Brain pericyte (primary cell): Measurements from ENCODE around the gene PIK3CD.

Source experiments
- DNase-seq: peaks from one replicate; pipeline ENCODE4 v3.0.0-alpha.2; 2012; ENCODE audit warnings: low read depth, low spot score

Gene PIK3CD

GRCh38 chr1:9651565-9652378 lies at the start of gene PIK3CD:
Gene PIK3CD (plus strand): TSS chr1:9651731. CDS start chr1:9710456, 58,725 bp downstream.
- no peak for DNase-seq

GRCh38 chr1:9601942-9602793 lies 49.4 kb upstream of the PIK3CD start:
- DNase-seq, result no peak

GRCh38 chr1:9602794-9603167 lies 48.8 kb upstream of the PIK3CD start:
- DNase-seq, result no peak

- DNase-seq, result no peak
These were observed 48.2 kb upstream of the PIK3CD start for GRCh38 chr1:9603307-9603706.

GRCh38 chr1:9603766-9604753 lies 47.5 kb upstream of the PIK3CD start:
- no peak for DNase-seq

GRCh38 chr1:9604836-9605235 lies 46.7 kb upstream of the PIK3CD start:
- no peak for DNase-seq

GRCh38 chr1:9605946-9606455 lies 45.5 kb upstream of the PIK3CD start:
- no peak for DNase-seq

- no peak for DNase-seq
These were observed 45.1 kb upstream of the PIK3CD start for GRCh38 chr1:9606458-9606857.

- DNase-seq, result no peak
These were observed 44.6 kb upstream of the PIK3CD start for GRCh38 chr1:9606948-9607347.

- DNase-seq, result no peak
These were observed 44.2 kb upstream of the PIK3CD start for GRCh38 chr1:9607352-9607751.

GRCh38 chr1:9609998-9610397 lies 41.5 kb upstream of the PIK3CD start:
- DNase-seq, result no peak

GRCh38 chr1:9610548-9610947 lies 41.0 kb upstream of the PIK3CD start:
- DNase-seq, result no peak

GRCh38 chr1:9611716-9612115 lies 39.8 kb upstream of the PIK3CD start:
- no peak for DNase-seq

- no peak for DNase-seq
These were observed 39.2 kb upstream of the PIK3CD start for GRCh38 chr1:9612162-9612845.

GRCh38 chr1:9612871-9613624 lies 38.5 kb upstream of the PIK3CD start:
- no peak for DNase-seq

- no peak for DNase-seq
These were observed 37.8 kb upstream of the PIK3CD start for GRCh38 chr1:9613625-9614299.

GRCh38 chr1:9615316-9616063 lies 36.0 kb upstream of the PIK3CD start:
- DNase-seq, result no peak

- no peak for DNase-seq
These were observed 32.4 kb upstream of the PIK3CD start for GRCh38 chr1:9618909-9619679.
